Nephron (organoid): ENCODE results near the gene SIRT3.

Source experiments
- H3K27ac Mint-ChIP-seq, 3 experiments: 2 replicates each; pipeline ENCODE4 v1.8.0; 2020; ENCODE audit warnings: mixed read lengths in 3 of 3, mild to moderate bottlenecking in 2 of 3, moderate library complexity in 1 of 3
- H3K27me3 Mint-ChIP-seq: 2 replicates; pipeline ENCODE4 v1.8.0; 2021; ENCODE audit warnings: low read depth, mild to moderate bottlenecking, moderate library complexity, mixed read lengths
- H3K36me3 Mint-ChIP-seq: 2 replicates; pipeline ENCODE4 v1.8.0; 2020; ENCODE audit warnings: low read depth, mixed read lengths
- H3K4me1 Mint-ChIP-seq: 2 replicates; pipeline ENCODE4 v1.8.0; 2020; ENCODE audit warnings: mixed read lengths
- H3K4me3 Mint-ChIP-seq, 3 experiments: 2 replicates each; pipeline ENCODE4 v1.8.0; 2020; ENCODE audit warnings: mild to moderate bottlenecking in 3 of 3, mixed read lengths in 3 of 3, moderate library complexity in 2 of 3
- H3K9me3 Mint-ChIP-seq: 2 replicates; pipeline ENCODE4 v1.8.0; 2020; ENCODE audit warnings: mixed read lengths
- TF ChIP-seq, protein P1 (sequence below), 3 experiments: fragments of 200-600 bp; sonication (generic); IDR thresholded peaks; one replicate each; pipeline ENCODE4 v1.5.0; 2021; ENCODE audit warnings: antibody characterized with exemption in 3 of 3; ENCODE audit not compliant: unreplicated experiment in 3 of 3

Gene SIRT3

DNA sequence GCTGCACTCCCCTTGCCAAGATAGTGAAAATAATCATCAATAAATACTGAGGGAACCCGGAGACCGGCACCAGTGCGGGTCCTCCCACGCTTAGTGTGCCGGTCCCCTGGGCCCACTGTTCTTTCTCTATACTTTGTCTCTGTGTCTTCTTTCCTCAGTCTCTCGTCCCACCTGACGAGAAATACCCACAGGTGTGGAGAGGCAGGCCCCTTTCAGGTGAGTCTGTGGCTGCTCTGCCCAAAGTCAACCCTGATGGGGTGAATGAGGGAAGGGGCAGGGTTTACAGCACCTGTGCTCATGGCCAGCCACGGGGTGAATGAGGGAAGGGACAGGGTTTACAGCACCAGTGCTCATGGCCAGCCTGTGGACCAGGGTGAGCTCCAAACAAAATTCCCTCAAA, 33.7 kb downstream of the SIRT3 start:
- Mint-ChIP-seq H3K9me3 (no peaks in the 10 kb centered on the region), H3K4me1 (peaks cover 20% of the 10 kb centered on the region), H3K27ac (no peak overlapping the region), H3K27me3 (no peaks in the 10 kb centered on the region), H3K4me3 (no peak overlapping the region), H3K36me3 (peaks cover 19% of the 10 kb centered on the region)
- TF ChIP-seq, protein P1, sequence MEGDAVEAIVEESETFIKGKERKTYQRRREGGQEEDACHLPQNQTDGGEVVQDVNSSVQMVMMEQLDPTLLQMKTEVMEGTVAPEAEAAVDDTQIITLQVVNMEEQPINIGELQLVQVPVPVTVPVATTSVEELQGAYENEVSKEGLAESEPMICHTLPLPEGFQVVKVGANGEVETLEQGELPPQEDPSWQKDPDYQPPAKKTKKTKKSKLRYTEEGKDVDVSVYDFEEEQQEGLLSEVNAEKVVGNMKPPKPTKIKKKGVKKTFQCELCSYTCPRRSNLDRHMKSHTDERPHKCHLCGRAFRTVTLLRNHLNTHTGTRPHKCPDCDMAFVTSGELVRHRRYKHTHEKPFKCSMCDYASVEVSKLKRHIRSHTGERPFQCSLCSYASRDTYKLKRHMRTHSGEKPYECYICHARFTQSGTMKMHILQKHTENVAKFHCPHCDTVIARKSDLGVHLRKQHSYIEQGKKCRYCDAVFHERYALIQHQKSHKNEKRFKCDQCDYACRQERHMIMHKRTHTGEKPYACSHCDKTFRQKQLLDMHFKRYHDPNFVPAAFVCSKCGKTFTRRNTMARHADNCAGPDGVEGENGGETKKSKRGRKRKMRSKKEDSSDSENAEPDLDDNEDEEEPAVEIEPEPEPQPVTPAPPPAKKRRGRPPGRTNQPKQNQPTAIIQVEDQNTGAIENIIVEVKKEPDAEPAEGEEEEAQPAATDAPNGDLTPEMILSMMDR (IDR thresholded peaks at IDR 0.05; ENCODE audit: unreplicated experiment in 3 of 3): no peak

DNA sequence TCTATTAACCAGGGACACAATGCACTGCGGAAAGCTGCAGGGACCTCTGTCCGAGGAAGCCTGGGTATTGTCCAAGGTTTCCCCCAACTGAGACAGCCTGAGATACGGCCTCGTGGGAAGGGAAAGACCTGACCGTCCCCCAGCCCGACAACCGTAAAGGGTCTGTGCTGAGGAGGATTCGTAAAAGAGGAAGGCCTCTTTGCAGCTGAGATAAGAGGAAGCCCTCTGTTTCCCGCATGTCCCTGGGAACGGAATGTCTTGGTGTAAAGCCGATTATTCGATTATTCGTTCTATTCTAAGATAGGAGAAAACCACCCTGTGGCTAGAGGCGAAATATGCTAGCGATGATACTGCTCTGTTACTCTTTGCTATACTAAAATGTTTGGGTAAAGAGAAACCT, 34.2 kb downstream of the SIRT3 start:
- Mint-ChIP-seq H3K4me1 (peaks cover 20% of the 10 kb centered on the region), H3K4me3 (no peak overlapping the region), H3K9me3 (no peaks in the 10 kb centered on the region), H3K36me3 (peaks cover 19% of the 10 kb centered on the region), H3K27ac (no peak overlapping the region), H3K27me3 (no peaks in the 10 kb centered on the region)
- TF ChIP-seq, protein P1 (IDR thresholded peaks at IDR 0.05; ENCODE audit: unreplicated experiment in 3 of 3): no peak

DNA sequence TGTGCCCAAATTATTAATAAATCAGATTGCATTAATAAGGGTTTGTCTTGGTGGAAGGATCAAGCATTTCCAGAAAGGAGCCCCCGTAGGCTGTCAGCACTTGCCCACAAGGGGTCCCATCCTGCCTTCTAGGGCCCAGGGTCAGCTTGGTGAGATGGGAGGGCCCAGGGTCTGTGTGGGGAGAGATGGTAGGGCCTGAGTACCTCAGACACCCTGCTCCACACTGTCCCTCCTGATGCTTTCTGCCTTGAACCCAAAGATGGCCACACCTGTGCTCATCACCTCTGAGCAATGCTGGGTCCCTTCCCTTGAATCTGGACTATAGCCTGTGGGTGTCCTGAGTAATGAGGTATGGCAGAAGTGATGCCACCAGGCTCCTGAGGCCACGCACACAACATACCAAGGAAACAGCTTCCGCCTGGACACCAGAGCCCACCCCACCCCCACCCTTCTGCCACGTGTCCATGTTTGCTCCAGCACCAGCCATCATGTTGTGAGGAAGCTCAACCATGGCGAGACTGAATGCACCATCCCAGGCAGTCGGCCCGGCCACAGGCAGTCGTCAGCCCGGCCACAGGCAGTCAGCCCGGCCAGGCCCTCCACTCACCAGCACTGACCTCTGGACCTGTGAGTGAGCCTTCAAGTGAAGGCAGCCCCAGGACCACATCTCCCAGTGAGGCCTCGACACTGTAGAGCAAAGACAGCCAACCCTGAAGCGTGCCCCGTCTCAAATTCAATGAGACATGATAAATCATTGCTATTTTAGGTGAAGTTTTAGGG, 35.7 kb downstream of the SIRT3 start:
- Mint-ChIP-seq H3K9me3 (no peaks in the 10 kb centered on the region), H3K27ac (no peak overlapping the region), H3K27me3 (no peaks in the 10 kb centered on the region), H3K36me3 (peaks cover 19% of the 10 kb centered on the region), H3K4me1 (peaks cover 12% of the 10 kb centered on the region), H3K4me3 (no peak overlapping the region)
- TF ChIP-seq, protein P1 (IDR thresholded peaks at IDR 0.05; ENCODE audit: unreplicated experiment in 3 of 3): no peak

DNA sequence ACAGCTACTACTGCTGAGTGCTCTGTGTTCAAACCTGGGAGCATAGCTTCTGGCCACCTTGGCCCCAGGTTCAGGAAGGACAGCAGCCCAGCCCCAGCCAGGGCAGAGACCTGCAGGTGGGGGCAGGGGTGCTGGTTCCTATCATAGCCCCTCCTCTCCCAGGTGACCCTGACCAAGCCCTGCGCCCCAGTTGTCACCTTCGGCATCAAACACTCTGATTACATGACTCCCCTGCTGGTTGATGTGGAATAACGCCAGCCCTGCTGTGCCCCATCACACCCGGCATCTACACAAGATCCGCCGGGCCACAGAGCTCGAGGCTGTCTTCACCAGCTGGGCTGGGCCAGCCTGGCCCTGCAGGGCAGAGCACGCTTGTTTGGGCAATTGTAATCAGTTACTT, 36.4 kb downstream of the SIRT3 start:
- H3K27me3 Mint-ChIP-seq: no peaks in the 10 kb centered on the region
- TF ChIP-seq, protein P1 (IDR thresholded peaks at IDR 0.05; ENCODE audit: unreplicated experiment in 3 of 3): no peak
- no peaks in the 10 kb centered on the region for H3K9me3 Mint-ChIP-seq
- no peak overlapping the region for H3K27ac Mint-ChIP-seq
- H3K36me3 Mint-ChIP-seq: peaks cover 19% of the 10 kb centered on the region
- peaks cover 12% of the 10 kb centered on the region for H3K4me1 Mint-ChIP-seq
- H3K4me3 Mint-ChIP-seq: no peak overlapping the region

DNA sequence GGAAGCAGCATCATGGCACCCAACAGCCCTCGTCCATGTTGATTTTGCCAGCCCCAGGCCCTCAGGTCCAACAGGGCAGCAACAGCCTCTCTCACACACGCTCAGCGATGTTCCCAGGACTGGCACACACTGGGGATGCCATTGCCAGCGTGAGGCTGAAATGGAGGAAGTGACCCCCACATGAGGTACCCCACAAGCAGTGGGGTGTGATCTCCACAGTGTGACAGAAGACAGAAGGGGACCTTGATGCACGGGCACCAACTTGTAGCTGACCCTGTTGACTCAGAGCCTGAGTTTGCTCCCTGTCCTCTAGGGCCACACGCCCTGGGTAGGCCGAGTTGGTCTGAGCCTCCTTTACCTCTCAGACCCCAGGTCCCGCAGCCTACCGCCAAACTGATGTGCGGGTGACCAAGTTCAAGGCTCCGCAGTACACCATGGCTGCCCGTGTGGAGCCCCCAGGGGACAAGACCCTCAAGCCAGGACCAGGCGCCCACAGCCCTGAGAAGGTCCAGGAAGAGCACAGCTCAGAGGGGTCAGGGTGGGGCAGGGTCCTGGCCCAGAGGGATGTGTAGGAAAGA, 37.0 kb downstream of the SIRT3 start:
- no peaks in the 10 kb centered on the region for H3K9me3 Mint-ChIP-seq

More for the DNA sequence above, 37.0 kb downstream of the SIRT3 start:
- no peak overlapping the region for H3K4me3 Mint-ChIP-seq
- TF ChIP-seq, protein P1 (IDR thresholded peaks at IDR 0.05; ENCODE audit: unreplicated experiment in 3 of 3): no peak
- no peaks in the 10 kb centered on the region for H3K27me3 Mint-ChIP-seq
- peaks cover 18% of the 10 kb centered on the region for H3K36me3 Mint-ChIP-seq
- peaks cover 12% of the 10 kb centered on the region for H3K4me1 Mint-ChIP-seq
- H3K27ac Mint-ChIP-seq: no peak overlapping the region
